CD4-positive, alpha-beta T cell treated with Interferon alpha-2 for 1 hour (primary cell): ENCODE results near the gene RCOR2.
A peak's percentile ranks its signal among the peaks of the same experiment; 100 is the strongest.
"Not testable (repeated sequence)": the region's sequence is repeated elsewhere in the genome, so short reads cannot be mapped to it uniquely, and the experiment has no call there.

Experiments
- DNase-seq, 2 donors: peaks; one replicate each; pipeline ENCODE4 v3.0.0-alpha.2; 2020 to 2022

The RCOR2 gene

DNA sequence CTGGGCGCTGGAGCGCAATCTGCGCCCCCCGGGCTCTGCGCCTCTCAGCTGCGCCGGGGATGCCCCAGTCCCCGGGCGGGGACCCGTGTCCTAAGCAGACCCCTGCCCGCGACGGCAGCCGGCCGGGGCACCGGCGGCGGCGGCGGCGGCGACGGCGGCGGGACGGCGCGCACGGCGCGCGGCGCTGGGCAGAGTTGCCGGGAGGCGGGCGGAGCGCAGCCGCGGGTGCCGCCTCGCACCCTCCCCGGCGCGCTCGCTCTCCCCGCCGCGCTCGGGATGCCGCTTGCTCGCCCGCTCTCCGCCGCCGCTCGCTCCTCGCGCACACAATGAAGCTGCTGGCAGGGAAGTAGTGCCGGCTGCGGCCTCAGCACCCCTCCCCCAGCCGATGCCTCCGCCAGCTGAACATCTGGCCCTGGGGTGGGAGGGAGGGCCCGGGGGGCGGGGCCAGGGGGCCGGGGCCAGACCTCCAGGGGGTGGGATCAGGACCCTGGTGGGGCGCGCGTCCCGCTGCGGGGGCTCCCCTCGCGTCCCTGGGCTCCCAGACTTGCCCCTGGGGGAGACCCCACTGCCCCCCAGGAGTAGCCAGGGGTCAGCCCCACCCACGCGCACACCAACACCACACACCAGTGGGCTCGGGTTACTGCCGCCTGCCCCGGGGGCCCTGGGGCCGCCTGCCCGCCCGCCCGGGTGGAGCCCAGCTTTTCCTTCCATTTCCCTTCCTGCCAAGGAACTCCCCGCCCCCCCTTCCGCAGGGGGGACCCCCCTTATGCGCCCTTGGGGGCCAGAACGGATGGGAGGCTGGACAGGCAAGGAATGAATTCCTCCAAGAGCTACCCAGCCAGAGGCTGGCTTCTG is at the start of gene RCOR2:
Gene RCOR2 (minus strand): TSS at position 328 of the 855 bp plus-strand sequence. CDS start 708 bp downstream, outside the sequence.
- peak; percentile 68 to 74 for DNase-seq

DNA sequence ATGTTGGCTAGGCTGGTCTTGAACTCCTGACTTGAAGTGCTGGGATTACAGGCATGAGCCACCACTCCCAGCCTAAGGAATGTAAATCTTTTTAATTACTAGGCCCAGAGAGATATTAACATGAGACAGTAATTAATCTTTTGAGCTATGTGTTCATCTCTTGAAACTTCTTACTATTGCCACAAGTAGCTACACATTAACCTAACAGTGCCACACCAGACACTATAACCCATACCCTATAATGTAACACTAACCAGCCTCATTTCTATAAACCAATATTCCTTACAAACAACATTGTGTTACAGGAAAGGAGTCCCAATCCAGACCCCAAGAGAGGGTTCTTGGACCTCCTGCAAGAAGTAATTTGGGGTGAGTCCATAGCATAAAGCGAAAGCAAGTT is 49.5 kb upstream of the RCOR2 start:
- DNase-seq = no peak

DNA sequence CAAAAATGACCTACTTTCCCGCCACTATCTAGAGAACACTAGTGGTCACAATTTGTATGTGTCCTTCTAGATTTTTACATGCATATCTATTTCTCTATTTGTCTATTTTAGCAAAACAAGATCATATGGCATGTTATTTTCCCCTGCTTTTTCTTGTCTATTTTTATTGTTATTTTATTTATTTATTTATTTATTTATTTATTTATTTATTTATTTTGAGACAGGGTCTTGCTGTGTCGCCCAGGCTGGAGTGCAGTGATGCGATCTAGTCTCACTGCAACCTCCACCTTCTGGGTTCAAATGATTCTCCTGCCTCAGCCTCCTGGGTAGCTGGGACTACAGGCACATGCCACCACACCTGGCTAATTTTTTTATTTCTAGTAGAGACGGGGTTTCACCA is 46.9 kb upstream of the RCOR2 start:
- not testable (repeated sequence) for DNase-seq

DNA sequence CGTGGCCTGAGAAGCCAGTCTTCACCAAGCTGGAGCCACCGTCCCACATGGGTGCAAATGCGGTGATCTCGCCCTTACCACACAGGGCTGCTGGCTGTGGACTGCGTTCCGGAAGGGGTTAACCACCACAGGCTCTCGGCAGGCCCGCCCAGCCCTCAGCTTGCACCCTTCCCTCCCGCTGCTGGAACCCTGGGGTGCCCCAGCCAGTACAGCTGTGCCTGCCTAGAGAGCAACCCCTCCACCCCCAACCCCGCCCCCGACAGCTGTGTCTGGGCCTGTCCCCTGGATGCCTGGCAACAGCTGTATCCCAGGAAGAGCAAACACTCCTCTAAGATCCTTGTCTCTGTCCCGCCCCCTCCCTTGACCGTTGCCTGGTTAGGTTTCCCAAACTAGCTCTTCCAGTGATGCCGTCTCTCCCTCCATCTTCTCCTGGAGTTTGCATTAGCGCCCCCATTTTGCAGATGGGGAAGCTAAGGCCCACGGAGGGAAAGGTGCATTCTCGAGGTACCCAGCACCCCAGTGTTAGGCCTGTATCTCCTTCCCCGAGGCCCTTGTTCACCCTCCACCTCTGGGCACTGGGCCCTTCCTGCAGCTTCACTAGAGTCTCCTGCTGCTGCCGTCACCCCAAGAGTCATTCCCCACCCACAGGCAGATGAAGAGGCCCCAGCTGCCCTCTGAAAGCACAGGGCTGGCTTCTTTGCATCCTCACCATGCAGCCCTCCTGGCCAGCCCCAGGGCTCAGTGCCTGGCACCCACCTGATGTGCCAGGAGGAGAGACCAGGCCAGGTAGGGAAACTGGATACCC is 44.8 kb upstream of the RCOR2 start:
- peak; percentile 19 to 49 for DNase-seq

DNA sequence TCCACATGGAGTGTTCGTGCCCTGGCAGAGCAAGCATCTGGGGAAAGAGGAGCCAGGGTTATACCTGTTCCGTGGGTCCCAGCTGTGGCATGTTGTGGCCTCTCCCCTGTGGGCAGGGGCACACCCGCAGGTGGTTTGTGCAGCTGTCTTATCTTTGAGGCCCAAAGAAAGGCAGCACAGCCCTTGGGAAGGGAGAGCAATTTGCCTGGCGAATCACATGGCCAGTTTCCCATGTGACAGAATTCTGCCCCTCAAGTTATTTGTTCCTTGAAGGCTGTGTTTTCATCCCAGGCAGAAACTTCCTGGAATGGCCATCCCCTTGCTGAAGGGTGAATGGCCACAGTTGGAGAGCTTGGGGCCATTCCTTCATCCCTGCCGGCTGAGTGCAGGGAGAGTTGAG is 41.0 kb upstream of the RCOR2 start:
- no peak for DNase-seq

DNA sequence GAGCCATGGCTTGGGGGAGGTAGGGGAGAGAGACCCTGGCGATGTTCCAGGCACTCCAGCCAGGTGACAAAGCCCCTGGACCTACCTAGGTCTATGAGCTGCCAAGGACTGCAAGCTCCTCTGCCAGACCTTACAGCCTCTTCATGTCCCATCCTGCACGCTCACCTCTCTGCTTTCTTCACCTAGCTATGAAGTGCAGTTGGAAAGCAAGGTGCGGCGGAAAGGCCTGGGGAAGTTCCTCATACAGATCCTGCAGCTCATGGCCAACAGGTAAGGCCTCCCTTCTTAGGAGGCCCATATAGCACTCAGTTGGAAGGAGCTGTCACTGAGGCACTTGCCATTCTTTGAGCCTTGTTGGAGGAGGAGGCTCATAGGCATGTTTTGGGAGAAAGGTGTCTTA is 35.6 kb upstream of the RCOR2 start:
- DNase-seq = no peak

DNA sequence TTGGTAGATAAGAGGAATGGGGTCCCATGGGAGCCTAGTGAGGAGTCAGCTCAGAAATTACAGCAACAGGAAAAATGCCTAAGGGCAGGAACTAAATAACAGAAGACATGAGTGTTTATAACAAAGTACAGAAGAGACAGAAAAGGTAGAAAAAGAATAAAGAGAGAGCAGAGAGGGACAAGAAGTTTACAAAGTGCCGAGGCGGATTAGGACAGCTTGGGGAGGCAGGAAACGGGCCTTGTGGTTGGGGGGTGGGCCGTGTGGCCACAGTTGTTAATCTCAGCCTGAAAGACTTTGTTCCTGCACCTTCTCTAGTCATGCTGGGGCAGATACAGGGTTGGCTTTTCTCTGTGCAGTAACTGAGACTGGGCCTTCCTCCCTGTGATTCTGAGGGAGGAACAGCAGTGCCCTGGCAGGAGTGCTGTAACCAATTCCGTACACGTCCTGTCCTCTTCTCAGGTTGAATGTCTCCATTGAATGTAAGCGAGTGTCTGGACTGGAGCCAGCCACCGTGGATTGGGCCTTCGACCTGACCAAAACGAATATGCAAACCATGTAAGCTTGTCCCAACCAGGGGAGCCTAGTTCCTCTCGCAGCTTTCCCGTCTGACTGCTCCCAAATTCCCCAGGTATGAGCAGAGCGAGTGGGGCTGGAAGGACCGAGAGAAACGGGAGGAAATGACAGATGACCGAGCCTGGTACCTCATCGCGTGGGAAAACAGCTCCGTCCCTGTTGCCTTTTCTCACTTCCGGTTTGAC is 35.0 kb upstream of the RCOR2 start:
- peak; percentile 6 to 49 for DNase-seq

DNA sequence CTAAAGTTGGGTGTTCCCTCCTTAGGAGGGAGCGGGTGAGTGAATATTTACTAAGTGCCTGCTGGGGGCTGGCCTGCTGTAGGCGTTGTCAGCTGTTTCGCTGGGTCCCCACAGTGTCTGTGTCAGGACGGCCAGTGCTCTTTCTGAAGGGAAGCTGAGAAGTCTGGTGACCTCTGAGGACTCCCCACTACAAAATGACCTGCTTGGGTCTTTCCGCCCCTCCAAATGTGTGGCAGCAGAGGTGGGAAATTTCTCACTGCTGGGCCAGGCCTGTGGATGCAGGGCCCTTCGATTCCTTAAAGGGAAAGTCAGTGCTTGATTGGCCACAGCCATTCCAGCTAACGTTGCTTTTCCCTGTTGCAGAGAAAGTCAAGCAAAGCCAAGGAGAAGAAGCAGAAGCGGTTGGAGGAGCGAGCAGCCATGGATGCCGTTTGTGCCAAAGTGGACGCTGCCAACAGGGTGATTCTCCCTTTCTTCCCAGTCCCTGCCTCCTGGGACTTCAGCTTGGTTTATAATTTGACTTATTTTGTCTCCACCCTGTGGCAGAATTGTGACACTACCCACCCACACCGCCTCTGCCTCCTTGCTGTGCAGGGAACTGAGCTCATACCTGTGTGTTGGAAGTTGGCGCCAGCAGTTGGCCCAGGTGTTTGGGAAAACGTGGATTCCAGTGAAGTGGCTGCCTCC is 28.7 kb upstream of the RCOR2 start:
- DNase-seq = peak; percentile 46 to 69

DNA sequence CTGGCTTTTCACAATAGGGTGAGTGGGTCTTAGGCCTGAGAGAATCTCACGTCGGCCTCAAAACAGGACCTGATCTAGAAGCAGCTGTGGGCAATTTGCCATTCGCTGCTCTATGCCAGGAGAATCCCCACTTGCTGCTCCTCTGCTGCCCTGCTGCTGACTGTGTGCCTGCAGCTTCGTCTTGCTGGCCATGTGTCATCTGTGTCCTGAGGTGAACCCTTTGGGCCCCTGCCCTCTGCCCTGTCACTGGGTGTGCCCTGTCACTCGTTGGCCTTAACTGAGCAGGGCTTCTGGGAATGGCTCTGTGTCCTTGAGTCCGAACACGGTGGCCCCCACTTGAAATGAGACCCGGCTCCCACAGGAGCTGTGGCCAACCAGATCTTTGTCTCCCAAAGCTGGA is 28.0 kb upstream of the RCOR2 start:
- DNase-seq = no peak

DNA sequence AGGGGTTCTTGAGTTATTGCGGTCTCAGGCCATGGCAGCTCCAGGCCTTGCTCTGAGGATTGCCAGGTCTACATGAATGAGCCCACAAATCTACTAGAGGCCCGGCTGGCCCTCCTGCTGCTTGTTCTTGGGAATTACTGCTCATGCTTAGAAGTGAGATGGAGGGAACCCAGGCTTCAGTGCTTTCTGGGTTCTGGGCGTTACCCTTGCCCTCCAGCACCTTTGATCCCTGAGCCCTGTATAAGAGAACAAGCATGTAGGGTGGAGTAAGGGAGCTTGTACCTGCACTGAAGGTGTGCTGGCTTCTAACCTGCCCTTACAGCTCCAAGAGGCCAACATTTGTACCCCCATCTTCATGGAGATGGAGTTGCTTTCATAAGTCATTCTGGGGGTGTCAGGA is 25.8 kb upstream of the RCOR2 start:
- no peak for DNase-seq

DNA sequence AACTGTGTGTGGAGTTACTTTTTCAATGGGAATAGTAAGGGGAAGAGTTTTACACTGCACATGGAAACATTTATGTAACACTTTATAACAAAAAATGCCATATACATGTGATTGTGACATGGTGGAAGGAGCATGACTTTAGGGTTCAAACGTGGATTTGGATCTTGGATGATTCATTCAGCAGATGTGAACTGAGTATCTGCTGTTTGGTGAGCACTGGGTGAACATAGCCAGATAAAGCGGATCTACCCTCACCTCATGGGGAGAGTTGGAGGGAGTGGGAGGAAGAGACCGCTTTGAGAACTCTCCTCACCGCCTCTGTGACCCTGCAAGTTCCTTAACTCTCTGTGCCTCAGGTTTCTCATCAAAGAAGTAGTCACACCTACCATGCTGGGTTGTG is 24.9 kb upstream of the RCOR2 start:
- DNase-seq = no peak

DNA sequence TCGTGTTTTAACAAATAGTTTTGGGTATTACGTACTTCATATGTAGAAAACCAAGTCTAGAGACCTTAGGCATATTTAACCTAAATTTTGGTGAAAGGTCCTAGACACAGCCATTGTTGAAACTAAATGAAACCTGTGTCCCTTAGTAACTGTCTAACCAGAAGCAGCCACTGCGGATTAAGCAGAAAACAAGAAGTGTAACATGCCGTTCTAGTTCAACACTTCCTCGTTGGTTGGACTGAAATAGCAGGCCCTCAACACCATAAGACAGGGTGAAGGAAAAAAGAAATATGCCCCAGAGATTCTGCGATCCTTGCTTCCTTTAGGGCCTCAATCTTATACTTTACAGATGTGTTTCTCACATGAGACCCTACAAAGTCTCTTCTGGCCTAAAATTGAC is 23.8 kb upstream of the RCOR2 start:
- no peak for DNase-seq

DNA sequence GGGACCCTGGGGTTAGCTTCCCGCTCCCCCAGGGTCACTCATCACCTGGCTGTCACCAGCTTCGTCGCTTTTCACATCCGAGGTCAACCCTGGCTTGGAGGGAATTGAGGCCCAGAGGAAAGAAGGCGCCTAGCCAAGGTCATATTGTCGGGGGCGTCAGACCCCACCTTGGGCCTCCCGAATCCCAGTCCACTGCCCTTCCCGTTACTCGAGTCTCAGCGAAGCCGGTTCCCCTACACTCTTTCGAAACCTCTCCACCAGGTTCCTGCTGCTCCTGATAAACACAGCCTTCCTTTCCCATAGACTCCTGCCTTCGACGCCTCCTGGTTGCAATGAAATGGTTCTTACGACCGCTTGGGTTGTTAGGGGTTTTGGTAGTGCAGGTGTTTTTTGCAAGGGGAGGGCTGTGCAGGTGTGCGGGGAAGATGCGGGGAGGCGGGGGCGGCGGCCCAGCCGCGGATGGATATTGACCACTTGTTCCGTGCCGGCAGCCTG is 22.5 kb upstream of the RCOR2 start:
- DNase-seq = no peak

DNA sequence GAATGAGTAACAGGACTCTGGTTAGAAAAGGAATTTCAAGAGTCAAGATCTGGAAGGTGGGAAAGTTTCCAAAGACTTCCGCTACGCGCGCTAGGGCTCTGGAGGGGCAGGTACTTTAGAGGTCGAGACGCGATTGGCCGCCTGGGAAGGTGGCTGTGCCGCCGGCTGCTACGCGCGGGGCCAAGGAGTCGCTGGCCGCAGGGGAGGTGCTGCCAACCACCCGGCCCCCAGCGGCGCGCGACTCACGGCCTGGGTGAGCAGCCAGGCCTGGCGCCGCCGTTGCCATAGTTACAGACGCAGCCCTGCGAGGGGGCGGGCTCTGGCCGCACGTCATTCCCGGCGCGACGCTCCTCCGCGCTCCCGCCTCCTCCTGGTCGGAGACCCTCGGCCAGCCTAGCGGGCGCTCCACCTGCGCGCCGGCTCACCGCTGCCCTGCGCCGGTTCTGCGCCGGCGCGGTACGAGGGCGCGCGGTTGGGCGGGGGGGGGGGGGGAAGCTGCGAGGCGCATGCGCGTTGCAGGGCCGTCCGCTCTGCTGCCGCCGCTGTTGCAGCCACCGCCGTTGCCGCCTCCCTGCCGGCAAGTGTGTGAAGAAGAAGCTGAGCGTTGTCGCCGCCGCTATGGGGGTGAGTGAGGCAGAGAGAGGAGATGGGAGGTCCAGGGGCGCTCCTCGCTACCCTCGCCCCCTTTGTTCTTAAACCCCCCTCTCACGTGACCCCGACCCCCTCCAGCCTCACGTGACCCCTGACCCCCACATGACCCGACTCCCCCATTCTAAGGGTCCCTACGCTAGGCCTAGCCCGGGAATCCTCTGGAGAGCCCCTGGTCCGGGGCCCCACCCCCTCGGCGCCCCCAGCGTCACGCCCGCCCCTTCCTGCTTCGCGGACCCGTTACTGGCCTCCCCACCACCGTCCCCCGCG is 21.8 kb upstream of the RCOR2 start, which contains the start of gene NAA40:
Gene NAA40 (plus strand): TSS at position 524 of the 918 bp plus-strand sequence. CDS start 95 bp downstream, at position 619.
- peak; percentile 94 to 95 for DNase-seq

DNA sequence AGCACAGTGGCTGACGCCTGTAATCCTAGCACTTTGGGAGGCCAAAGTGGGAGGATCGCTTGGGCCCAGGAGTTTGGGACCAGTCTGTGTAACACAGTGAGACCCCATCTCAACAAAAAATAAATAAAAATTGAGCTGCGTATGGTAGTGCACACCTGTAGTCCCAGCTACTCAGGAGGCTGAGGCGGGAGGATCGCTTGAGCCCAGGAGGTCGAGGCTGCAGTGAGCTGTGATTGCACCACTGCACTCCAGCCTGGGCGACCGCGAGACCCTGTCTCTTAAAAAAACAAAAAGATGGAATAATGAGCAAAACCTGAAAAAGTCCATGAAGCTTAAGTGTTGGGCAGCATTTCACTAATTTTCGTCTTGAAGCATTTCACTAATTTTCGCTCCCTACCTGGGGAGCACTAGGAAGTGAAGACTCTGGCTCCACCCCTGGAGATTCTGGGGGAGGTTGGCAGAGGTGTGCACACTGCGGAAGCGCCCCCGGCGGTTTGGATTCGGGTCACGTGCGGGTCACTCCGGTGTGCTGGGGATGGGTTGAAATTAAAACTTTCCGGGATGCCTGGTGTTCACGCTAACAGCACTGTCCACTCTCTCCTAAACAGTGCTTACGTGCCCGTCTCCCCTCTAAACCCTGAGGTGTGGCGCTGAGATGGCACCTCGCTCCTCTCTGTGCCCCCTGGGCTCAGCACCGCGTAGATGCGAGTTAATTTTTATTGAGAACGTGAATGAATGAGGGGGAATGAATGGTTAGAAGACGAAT is 20.9 kb upstream of the RCOR2 start:
- no peak for DNase-seq

DNA sequence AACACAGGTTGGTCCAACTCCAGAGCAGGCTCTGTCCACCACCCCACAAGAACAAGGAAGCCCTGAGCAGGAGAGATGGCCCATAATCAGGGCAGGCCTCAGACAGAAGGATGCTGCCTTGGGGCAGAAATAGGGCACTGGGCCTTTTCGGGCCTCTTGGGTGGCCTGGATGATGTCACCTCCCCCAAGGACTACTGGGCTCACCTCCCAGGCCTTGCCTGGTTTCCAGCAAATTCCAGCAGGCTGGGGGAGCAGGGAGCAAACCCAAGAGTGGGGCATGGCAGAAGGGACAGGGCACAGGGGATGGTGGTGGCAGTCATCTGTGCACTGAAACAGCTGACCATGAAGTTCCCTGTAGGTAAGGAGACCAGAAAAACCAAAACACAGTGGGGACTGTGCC is 16.5 kb upstream of the RCOR2 start:
- no peak for DNase-seq

DNA sequence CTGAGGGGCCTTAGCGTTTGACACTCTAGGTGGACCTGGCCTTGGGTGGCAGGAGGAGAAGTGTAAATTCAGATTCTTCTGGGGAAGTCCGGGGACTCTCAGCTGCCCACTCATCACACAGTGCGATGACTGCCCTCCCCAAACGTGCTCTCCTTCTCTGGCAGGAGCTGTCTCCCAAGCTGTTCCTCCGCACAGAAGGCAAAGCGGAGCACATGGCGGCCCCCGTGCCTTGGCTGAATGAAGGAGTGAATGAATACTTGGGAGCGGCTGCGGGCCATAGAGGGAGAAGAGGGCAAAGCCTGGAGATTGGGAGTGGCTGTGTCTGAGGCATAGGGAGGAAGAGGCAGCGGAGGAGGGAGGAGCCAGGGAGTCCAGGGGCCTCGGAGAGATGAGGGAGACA is 14.9 kb upstream of the RCOR2 start:
- no peak for DNase-seq

DNA sequence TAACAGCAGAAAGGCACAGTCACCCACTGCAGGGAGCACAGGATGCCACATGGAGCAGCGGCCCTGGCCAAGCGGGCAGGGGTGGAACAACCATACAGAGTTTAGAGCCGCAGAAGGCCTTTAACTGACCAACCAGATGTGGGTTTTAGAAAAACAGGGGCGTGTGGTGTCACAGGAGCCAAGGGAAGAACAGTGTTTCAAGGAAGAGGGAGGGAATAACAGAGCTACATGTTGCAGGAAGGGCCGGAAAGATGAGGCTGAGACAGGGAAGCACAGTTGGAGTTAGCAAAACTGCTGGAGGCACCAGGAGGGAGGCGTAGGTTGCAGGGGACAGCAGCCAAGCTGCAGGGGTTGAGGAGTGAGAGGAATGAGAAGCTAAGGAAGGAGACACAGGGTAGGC is 14.1 kb upstream of the RCOR2 start:
- DNase-seq = no peak

DNA sequence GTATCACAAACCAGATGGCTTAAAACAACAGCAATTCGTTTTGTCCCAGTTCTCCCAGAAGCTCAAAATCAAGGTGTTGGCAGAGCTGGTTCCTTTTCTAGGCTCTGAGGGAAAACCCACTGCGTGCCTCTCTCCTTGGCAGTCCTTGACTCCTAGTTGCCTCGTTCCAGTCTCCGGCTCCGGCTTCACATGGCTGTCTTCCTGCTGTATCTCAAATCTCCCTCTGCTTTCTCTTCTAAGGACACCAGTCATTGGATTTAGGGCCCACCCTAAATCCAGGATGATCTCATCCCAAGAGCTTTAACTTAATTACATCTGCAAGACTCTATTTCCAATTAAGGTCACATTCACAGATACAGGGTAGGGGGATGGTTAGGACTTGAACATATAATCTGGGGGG is 12.7 kb upstream of the RCOR2 start:
- no peak for DNase-seq

DNA sequence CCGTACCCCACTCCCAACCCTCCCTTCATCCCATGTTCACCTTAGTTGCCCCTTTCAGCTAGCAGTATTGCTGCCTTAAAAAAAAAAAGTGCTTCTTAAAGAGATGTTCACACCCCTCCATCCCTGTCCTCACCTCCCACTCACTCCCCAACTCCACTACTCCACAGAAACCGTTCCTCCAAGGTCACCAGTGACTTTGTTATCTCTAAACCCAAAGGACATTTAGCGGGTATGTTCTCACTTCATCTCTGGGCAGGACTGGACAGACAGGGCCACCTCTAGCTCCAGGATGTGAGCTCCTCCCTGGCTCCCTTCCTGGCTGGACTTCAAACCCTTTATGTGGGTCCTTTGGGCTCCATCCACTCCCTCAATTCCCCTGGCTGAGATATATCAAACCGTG is 6.4 kb upstream of the RCOR2 start:
- DNase-seq = no peak
